PC-3 (cell line): ENCODE data around the gene TNFRSF9.
"Not testable (repeated sequence)": the region's sequence is repeated elsewhere in the genome, so short reads cannot be mapped to it uniquely, and the experiment has no call there.

ENCODE experiments used
- CTCF ChIP-seq: fragments of 300-600 bp; sonication (generic); conservative IDR thresholded peaks from 2 replicates; pipeline ENCODE4 v1.5.1; 2017; ENCODE audit warnings: antibody characterized with exemption, low read depth, mild to moderate bottlenecking, low read length
- EZH2 ChIP-seq: fragments of 300-600 bp; sonication (generic); IDR thresholded peaks from one replicate; pipeline ENCODE4 v1.6.1; 2017; ENCODE audit warnings: antibody characterized with exemption, mild to moderate bottlenecking, low read length; ENCODE audit not compliant: unreplicated experiment

- TF ChIP-seq CTCF, EZH2: not testable (repeated sequence)
Observed at GRCh38 chr1:7952791-7953190, 12.2 kb upstream of the TNFRSF9 start.
